Subcutaneous adipose tissue (tissue), 4 donors: Measurements from ENCODE around the gene FHIP1A. TPM values are rescaled to one million over a fixed set of nuclear protein-coding genes. Genes with fewer than 3 reads are reported as not detected.

Source experiments
- total RNA-seq, 4 donors: library from RNA; depleted of rRNA; stranded (reverse); fragments of >200 nt; gene quantifications; one replicate each; pipeline ENCODE4 v1.1.0, GENCODE V29; 2016
- TF ChIP-seq, protein P1 (sequence below): fragments of 450-650 bp; IDR thresholded peaks from one replicate; pipeline ENCODE4 v1.5.1; 2016; ENCODE audit warnings: low read depth, mild to moderate bottlenecking, control low read depth, antibody characterized with exemption, moderate library complexity

Gene FHIP1A
- total RNA-seq, 4 donors from 2014 or later, result 0.34 to 0.98 (median 0.44) TPM; not detected in 1

DNA sequence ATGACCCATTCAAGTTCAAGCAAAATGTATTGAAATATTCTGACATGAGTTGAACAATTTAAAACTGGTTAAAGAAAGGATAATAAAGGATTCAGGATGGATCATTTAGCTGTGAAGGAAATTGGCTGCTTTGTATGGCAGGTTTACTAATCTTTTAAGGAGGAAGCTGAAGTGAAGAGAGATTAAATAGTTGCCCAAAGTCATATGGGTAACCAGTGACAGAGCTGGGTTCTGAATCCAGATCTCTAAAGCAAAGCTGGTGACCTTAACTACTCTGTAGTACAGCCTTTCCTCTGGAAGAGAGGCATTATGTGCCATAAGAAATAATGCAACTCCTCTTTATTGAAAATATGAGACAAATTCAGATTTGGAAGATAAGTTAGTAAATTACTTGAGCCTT is 22.8 kb downstream of the FHIP1A start:
- TF ChIP-seq, protein P1, sequence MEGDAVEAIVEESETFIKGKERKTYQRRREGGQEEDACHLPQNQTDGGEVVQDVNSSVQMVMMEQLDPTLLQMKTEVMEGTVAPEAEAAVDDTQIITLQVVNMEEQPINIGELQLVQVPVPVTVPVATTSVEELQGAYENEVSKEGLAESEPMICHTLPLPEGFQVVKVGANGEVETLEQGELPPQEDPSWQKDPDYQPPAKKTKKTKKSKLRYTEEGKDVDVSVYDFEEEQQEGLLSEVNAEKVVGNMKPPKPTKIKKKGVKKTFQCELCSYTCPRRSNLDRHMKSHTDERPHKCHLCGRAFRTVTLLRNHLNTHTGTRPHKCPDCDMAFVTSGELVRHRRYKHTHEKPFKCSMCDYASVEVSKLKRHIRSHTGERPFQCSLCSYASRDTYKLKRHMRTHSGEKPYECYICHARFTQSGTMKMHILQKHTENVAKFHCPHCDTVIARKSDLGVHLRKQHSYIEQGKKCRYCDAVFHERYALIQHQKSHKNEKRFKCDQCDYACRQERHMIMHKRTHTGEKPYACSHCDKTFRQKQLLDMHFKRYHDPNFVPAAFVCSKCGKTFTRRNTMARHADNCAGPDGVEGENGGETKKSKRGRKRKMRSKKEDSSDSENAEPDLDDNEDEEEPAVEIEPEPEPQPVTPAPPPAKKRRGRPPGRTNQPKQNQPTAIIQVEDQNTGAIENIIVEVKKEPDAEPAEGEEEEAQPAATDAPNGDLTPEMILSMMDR, result no peak

DNA sequence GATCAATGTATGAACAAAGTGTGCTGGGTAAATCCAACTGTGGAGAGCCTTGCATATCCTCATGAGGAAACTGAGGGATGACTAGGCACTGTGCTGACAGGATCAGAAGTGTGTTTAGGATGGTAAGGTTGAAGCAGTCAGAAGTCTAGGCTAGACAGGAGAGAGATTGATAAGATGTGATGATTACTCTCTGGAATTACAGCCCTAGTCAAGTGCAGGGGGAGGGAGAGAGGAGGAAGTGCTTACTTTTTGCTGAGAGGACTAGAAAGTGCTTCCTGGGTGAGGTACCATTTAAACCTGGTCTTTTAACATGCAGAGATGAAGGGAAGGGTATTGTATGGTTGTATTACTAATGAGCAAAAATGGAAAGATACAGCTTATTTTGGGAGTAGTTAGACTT is 23.7 kb downstream of the FHIP1A start:
- TF ChIP-seq, protein P1, result no peak

DNA sequence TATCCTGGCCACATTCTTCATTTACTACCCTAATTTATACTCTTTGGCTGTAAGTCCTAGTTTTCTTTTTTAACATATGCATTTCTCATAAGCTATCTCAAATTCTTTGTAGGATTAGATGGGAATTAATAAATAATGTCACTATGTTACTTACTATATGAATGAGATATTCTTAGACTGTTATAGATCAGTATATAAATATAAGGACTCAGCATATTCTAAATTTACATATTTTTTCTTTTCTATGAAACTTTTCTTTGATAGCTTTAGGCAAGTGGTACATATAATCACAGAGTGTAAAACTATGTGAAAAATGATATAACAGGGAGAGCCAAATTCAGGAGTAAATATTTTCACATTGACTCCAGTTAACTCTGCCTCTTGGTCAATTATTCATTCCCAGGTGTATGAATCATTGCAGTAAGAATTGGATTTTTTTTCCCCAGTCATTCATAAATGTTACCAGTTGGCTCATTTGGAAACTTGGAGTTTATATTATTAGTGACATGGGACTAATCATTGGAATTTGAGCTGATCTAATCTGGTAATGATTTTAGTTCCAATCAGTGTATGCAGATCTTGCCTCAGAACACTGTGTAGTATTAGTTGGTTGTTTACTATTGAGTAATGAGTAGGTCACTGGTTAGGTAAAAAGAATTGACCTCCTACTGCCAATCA is 25.3 kb downstream of the FHIP1A start:
- TF ChIP-seq, protein P1, result no peak

DNA sequence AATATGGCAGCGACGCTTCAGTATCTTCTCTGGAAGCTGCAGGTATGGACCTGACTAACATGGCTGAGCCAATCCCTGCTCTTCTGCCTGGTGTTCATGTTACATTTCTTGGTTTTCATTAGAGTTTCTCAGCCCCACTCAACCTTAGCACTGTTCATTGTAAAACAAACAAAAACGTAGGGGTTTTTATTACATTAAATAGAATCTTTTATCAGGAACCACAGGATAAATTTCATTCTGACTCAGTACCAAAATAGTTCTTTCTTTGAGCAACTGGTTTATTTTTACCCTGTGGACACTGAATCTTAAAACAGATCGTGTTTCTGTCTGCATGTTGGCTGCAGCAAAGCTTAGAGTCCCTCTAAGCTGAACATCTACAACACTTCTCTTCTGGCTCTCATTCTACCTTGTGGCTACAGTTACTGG is 27.1 kb downstream of the FHIP1A start:
- TF ChIP-seq, protein P1, result no peak

DNA sequence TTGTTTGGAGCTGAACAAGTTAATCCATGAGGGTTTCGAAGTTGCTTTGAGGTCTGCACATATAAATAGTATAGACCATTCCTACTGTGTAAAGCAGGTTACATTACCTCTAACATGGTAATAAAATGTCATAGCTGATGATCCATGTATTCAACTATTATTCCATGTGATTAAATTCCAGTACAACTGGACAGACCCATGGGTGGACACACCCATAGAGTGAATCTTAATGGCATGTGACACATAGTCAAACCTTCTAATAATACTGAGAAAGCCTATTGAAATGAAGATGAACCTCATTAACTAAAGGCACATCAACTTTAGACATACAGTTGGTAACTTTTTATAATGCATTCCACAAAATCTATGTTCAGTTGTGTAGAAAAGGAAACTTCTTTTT is 28.5 kb downstream of the FHIP1A start:
- TF ChIP-seq, protein P1, result no peak

DNA sequence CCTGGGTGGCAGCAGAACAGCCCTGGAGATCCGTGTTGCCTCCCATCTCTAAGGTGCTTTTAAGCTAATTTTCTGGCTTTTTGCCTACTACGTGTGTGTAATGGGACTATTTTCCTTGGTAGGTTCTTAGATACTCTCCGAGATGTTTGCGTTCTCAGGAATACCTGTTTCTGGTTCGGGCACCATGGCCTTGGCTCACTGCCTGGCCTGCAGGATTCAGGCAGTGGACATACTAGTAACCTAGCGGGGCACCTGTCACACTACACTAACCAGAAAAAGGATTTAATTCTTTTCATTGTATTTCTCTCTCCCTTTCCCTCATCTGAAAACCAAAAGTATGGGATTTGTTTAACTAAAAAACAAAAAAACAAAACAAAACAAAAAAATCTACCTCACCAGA is 29.2 kb downstream of the FHIP1A start:
- TF ChIP-seq, protein P1, result no peak

DNA sequence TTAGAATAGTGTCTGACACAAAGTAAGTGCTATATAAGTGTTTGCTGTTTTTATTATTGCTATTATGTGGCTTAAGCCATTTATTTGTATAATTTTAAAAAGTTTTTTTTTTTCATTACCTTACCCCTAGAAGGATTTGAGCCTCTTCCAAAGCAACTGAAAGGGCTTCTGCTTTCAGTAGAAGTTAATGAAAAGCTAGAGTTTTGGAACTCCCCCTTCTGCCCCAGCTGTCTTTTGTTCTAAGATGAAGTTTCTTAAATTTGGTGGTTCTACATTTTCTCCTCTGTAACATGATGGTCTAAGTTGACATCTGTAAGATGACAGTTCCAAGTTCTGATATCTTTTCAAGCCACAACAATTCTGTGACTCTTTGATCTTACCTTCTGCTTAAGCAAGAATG is 30.3 kb downstream of the FHIP1A start:
- TF ChIP-seq, protein P1, result no peak
